GM23338 (cell line): ENCODE results near the gene ADAM10. TPM values are rescaled to one million over a fixed set of nuclear protein-coding genes. Genes with fewer than 3 reads are reported as not detected.

ENCODE experiments used
- ATAC-seq: fragments of 200-7000 bp; cut with Tn5 transposase; 3 replicates; pipeline ENCODE4 v1.9.1; 2020
- DNase-seq: peaks from one replicate; pipeline ENCODE4 v3.0.0-alpha.2; 2015; ENCODE audit warnings: low spot score
- H2AFZ ChIP-seq: fragments of 200-600 bp; sonication (generic); 2 replicates; pipeline ENCODE4 v1.8.0; 2016; ENCODE audit warnings: antibody characterized with exemption, mild to moderate bottlenecking, moderate library complexity
- H3F3A ChIP-seq: fragments of 200-600 bp; sonication (generic); replicated peaks from 2 replicates; pipeline ENCODE4 v1.8.0; 2017; ENCODE audit warnings: antibody characterized with exemption, mixed run types, low read depth
- H3K27ac ChIP-seq: fragments of 200-600 bp; sonication (generic); 2 replicates; pipeline ENCODE4 v1.6.1; 2016; ENCODE audit warnings: low read depth
- H3K27me3 ChIP-seq: fragments of 200-600 bp; sonication (generic); 2 replicates; pipeline ENCODE4 v1.8.0; 2016; ENCODE audit warnings: mild to moderate bottlenecking, mixed run types, moderate library complexity; ENCODE audit not compliant: insufficient read depth
- H3K36me3 ChIP-seq: fragments of 200-600 bp; sonication (generic); 2 replicates; pipeline ENCODE4 v1.8.0; 2016; ENCODE audit warnings: mild to moderate bottlenecking; ENCODE audit not compliant: insufficient read depth
- H3K4me1 ChIP-seq: fragments of 200-600 bp; sonication (generic); 2 replicates; pipeline ENCODE4 v1.8.0; 2016; ENCODE audit warnings: mild to moderate bottlenecking, moderate library complexity; ENCODE audit not compliant: insufficient read depth
- H3K4me2 ChIP-seq: fragments of 200-600 bp; sonication (generic); 2 replicates; pipeline ENCODE4 v1.7.1; 2017; ENCODE audit warnings: mixed run types
- H3K4me3 ChIP-seq: fragments of 200-600 bp; sonication (generic); 2 replicates; pipeline ENCODE4 v1.6.1; 2016; ENCODE audit warnings: mixed run types
- H3K79me2 ChIP-seq: fragments of 200-600 bp; sonication (generic); replicated peaks from 2 replicates; pipeline ENCODE4 v1.8.0; 2017; ENCODE audit warnings: mild to moderate bottlenecking; ENCODE audit not compliant: insufficient read depth
- H3K9me2 ChIP-seq: fragments of 200-600 bp; sonication (generic); 2 replicates; pipeline ENCODE4 v1.8.0; 2017; ENCODE audit not compliant: insufficient read depth
- H4K20me1 ChIP-seq: fragments of 200-600 bp; sonication (generic); replicated peaks from 2 replicates; pipeline ENCODE4 v1.8.0; 2017; ENCODE audit warnings: mild to moderate bottlenecking; ENCODE audit not compliant: insufficient read depth
- H3K27ac Mint-ChIP-seq: 2 replicates; pipeline ENCODE4 v1.8.0; 2020; ENCODE audit warnings: inconsistent platforms, mild to moderate bottlenecking, moderate library complexity, mixed read lengths
- H3K27me3 Mint-ChIP-seq: 3 replicates; pipeline ENCODE4 v1.8.0; 2022; ENCODE audit warnings: low read depth, mild to moderate bottlenecking, moderate library complexity, mixed read lengths, inconsistent platforms; ENCODE audit not compliant: insufficient read depth, poor library complexity
- H3K36me3 Mint-ChIP-seq: 3 replicates; pipeline ENCODE4 v1.8.0; 2021; ENCODE audit warnings: low read depth, mild to moderate bottlenecking, inconsistent platforms, moderate library complexity, mixed read lengths
- H3K4me1 Mint-ChIP-seq: 3 replicates; pipeline ENCODE4 v1.8.0; 2020; ENCODE audit warnings: mild to moderate bottlenecking, inconsistent platforms, mixed read lengths
- H3K4me3 Mint-ChIP-seq: 3 replicates; pipeline ENCODE4 v1.8.0; 2021; ENCODE audit warnings: moderate library complexity, mild to moderate bottlenecking, inconsistent platforms, mixed read lengths
- H3K9me3 Mint-ChIP-seq: 3 replicates; pipeline ENCODE4 v1.8.0; 2020; ENCODE audit warnings: moderate library complexity, mild to moderate bottlenecking, inconsistent platforms, mixed read lengths
- CREB1 ChIP-seq: fragments of 250-450 bp; sonication (Bioruptor Pico); IDR thresholded peaks from 2 replicates; pipeline ENCODE4 v1.5.0; 2020; ENCODE audit warnings: low read depth, mild to moderate bottlenecking, moderate library complexity
- ETS1 ChIP-seq: IDR thresholded peaks from 2 replicates; pipeline ENCODE4 v1.6.1; 2016; ENCODE audit warnings: antibody characterized with exemption
- EZH2 ChIP-seq: fragments of 200-600 bp; sonication (generic); IDR thresholded peaks from one replicate; pipeline ENCODE4 v1.8.0; 2017; ENCODE audit warnings: antibody characterized with exemption, mild to moderate bottlenecking, low read depth; ENCODE audit not compliant: unreplicated experiment
- JUNB ChIP-seq: IDR thresholded peaks from one replicate; pipeline ENCODE4 v1.6.1; 2016; ENCODE audit warnings: antibody characterized with exemption; ENCODE audit not compliant: unreplicated experiment
- POLR2AphosphoS5 ChIP-seq: IDR thresholded peaks from 2 replicates; pipeline ENCODE4 v1.6.1; 2016; ENCODE audit warnings: antibody characterized with exemption, low read depth
- ZNF114 ChIP-seq: fragments of 250-450 bp; sonication (Bioruptor Pico); IDR thresholded peaks from 2 replicates; pipeline ENCODE4 v1.5.0; 2020; ENCODE audit warnings: mild to moderate bottlenecking, moderate library complexity
- ZNF331 ChIP-seq: fragments of 250-450 bp; sonication (Bioruptor Pico); IDR thresholded peaks from 2 replicates; pipeline ENCODE4 v1.5.0; 2020; ENCODE audit warnings: low read depth, mild to moderate bottlenecking, moderate library complexity
- polyA plus RNA-seq: library from polyadenylated mRNA; unstranded; fragments of >200 nt; fragmentation: Nextera tagmentation; extraction: Ambion mirVana; gene quantifications from 2 replicates; pipeline ENCODE4 v1.2.1, GENCODE V29; 2016
- total RNA-seq: library from RNA; depleted of rRNA; stranded (reverse); fragments of >200 nt; shearing (Covaris generic); gene quantifications from 2 replicates; pipeline ENCODE4 v1.2.3, GENCODE V29; 2014
- TF ChIP-seq, protein P1 (sequence below): fragments of 250-450 bp; sonication (Bioruptor Pico); IDR thresholded peaks from 2 replicates; pipeline ENCODE4 v1.5.0; 2020; ENCODE audit warnings: mild to moderate bottlenecking, moderate library complexity
- TF ChIP-seq, protein P2 (sequence below), 2 experiments: fragments of 200-600 bp in 1 of 2; sonication (generic) in 1 of 2; conservative IDR thresholded peaks; 2 replicates each; pipeline versions ENCODE4 v1.5.1 to v1.6.1; 2016 to 2017; ENCODE audit warnings: antibody characterized with exemption in 2 of 2, low read depth in 2 of 2, mild to moderate bottlenecking in 2 of 2, moderate library complexity in 1 of 2

The ADAM10 gene
- total and polyA plus RNA-seq, 2 experiments from 2014 or later = 25.0 to 114 TPM

DNA sequence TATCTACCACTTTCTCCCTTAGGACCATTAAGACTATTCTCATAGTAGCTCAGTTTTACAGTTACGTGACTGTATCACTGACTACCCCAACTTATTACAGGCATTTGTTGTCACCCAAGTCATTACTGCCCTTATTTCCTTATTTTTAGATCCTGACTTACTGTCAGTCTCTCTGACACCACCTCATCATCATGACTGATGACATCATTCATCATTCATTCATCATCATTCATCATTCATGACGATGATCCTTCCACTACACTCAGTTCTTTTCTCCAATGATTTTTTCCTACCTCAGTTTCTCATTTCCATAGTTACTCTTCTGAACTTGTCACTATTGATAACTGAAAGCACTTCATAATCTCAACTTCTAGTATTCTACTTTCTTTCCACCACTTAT lies 83.8 kb downstream of the ADAM10 start (continued):
- TF ChIP-seq, protein P1, sequence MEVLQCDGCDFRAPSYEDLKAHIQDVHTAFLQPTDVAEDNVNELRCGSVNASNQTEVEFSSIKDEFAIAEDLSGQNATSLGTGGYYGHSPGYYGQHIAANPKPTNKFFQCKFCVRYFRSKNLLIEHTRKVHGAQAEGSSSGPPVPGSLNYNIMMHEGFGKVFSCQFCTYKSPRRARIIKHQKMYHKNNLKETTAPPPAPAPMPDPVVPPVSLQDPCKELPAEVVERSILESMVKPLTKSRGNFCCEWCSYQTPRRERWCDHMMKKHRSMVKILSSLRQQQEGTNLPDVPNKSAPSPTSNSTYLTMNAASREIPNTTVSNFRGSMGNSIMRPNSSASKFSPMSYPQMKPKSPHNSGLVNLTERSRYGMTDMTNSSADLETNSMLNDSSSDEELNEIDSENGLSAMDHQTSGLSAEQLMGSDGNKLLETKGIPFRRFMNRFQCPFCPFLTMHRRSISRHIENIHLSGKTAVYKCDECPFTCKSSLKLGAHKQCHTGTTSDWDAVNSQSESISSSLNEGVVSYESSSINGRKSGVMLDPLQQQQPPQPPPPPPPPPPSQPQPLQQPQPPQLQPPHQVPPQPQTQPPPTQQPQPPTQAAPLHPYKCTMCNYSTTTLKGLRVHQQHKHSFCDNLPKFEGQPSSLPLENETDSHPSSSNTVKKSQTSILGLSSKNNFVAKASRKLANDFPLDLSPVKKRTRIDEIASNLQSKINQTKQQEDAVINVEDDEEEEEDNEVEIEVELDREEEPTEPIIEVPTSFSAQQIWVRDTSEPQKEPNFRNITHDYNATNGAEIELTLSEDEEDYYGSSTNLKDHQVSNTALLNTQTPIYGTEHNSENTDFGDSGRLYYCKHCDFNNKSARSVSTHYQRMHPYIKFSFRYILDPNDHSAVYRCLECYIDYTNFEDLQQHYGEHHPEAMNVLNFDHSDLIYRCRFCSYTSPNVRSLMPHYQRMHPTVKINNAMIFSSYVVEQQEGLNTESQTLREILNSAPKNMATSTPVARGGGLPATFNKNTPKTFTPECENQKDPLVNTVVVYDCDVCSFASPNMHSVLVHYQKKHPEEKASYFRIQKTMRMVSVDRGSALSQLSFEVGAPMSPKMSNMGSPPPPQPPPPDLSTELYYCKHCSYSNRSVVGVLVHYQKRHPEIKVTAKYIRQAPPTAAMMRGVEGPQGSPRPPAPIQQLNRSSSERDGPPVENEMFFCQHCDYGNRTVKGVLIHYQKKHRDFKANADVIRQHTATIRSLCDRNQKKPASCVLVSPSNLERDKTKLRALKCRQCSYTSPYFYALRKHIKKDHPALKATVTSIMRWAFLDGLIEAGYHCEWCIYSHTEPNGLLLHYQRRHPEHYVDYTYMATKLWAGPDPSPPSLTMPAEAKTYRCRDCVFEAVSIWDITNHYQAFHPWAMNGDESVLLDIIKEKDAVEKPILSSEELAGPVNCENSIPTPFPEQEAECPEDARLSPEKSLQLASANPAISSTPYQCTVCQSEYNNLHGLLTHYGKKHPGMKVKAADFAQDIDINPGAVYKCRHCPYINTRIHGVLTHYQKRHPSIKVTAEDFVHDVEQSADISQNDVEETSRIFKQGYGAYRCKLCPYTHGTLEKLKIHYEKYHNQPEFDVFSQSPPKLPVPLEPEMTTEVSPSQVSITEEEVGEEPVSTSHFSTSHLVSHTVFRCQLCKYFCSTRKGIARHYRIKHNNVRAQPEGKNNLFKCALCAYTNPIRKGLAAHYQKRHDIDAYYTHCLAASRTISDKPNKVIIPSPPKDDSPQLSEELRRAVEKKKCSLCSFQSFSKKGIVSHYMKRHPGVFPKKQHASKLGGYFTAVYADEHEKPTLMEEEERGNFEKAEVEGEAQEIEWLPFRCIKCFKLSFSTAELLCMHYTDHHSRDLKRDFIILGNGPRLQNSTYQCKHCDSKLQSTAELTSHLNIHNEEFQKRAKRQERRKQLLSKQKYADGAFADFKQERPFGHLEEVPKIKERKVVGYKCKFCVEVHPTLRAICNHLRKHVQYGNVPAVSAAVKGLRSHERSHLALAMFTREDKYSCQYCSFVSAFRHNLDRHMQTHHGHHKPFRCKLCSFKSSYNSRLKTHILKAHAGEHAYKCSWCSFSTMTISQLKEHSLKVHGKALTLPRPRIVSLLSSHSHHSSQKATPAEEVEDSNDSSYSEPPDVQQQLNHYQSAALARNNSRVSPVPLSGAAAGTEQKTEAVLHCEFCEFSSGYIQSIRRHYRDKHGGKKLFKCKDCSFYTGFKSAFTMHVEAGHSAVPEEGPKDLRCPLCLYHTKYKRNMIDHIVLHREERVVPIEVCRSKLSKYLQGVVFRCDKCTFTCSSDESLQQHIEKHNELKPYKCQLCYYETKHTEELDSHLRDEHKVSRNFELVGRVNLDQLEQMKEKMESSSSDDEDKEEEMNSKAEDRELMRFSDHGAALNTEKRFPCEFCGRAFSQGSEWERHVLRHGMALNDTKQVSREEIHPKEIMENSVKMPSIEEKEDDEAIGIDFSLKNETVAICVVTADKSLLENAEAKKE (CRISPR knock-in tag) = no peak
- TF ChIP-seq ETS1 = no peak
- no peak for TF ChIP-seq JUNB
- TF ChIP-seq ZNF331 (CRISPR knock-in tag) = no peak
- no peak for TF ChIP-seq POLR2AphosphoS5
- no peak for TF ChIP-seq ZNF114 (CRISPR knock-in tag)
- no peak for TF ChIP-seq CREB1 (CRISPR knock-in tag)

DNA sequence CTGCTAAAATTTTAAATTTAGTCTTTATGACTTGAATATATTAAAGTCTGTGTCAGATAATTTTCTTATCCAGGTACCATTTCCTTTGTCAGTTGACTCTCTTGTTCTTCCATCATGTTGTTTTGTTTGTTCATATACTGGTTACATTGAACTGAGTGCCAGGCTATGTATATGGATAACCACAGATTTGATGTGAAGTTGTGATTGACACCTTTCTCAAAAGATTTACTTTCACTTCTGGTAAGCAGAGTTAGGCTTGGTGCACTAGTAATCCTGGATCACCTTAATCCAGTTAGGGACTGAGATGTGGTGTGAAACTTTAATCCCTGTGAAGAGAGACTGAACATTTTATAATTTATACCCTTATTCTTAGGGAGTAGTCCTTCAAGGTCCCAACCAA lies 99.4 kb downstream of the ADAM10 start:
- TF ChIP-seq EZH2 (no peak), ZNF114 (CRISPR knock-in tag) (no peak)
- TF ChIP-seq, protein P2, sequence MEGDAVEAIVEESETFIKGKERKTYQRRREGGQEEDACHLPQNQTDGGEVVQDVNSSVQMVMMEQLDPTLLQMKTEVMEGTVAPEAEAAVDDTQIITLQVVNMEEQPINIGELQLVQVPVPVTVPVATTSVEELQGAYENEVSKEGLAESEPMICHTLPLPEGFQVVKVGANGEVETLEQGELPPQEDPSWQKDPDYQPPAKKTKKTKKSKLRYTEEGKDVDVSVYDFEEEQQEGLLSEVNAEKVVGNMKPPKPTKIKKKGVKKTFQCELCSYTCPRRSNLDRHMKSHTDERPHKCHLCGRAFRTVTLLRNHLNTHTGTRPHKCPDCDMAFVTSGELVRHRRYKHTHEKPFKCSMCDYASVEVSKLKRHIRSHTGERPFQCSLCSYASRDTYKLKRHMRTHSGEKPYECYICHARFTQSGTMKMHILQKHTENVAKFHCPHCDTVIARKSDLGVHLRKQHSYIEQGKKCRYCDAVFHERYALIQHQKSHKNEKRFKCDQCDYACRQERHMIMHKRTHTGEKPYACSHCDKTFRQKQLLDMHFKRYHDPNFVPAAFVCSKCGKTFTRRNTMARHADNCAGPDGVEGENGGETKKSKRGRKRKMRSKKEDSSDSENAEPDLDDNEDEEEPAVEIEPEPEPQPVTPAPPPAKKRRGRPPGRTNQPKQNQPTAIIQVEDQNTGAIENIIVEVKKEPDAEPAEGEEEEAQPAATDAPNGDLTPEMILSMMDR (conservative IDR thresholded peaks at IDR 0.05; ENCODE audit: low read depth in 2 of 2) = no peak
- peaks cover 6% of the 10 kb centered on the region; the same call in 1 of the 3 replicates for H3K36me3 Mint-ChIP-seq
- DNase-seq = no peak
- H3K4me1 ChIP-seq = no peaks in the 10 kb centered on the region
- H3K9me3 Mint-ChIP-seq = no peaks in the 10 kb centered on the region
- H3F3A ChIP-seq = no peaks in the 10 kb centered on the region
- ATAC-seq = no peak
- 0 out of 2 replicates have a peak, but pooled peaks cover 3% of the 10 kb centered on the region for H4K20me1 ChIP-seq
- no peak overlapping the region for H3K27ac ChIP-seq
- no peaks in the 10 kb centered on the region for H3K79me2 ChIP-seq
- H3K4me1 Mint-ChIP-seq = peaks cover 9% of the 10 kb centered on the region; the same call in 2 of the 3 replicates
- no peaks in the 10 kb centered on the region for H3K9me2 ChIP-seq
- no peak overlapping the region for H3K4me3 ChIP-seq
- no peak overlapping the region for H3K4me3 Mint-ChIP-seq
- no peak overlapping the region for H3K4me2 ChIP-seq
- H3K27me3 Mint-ChIP-seq = no peaks in the 10 kb centered on the region
- H3K27ac Mint-ChIP-seq = no peak overlapping the region
- no peaks in the 10 kb centered on the region for H3K36me3 ChIP-seq
- H3K27me3 ChIP-seq = no peaks in the 10 kb centered on the region
- no peak overlapping the region for H2AFZ ChIP-seq
